ENCODE results near the gene CIPC.

The CIPC gene

GRCh38 chr14:77097700-77098528, at the start of gene CIPC:
TSS of gene CIPC (plus strand) at chr14:77098258. CDS start at chr14:77105709, 7,451 bp downstream.
- Histone ChIP-seq H3K27ac (ENCODE audit: low read depth, low read length) (peak within 1 kb of the TSS; percentile 99), H3K9me3 (ENCODE audit: control insufficient read depth in 5 of 5, low read length in 5 of 5) (no peaks in the 10 kb centered on the region), H3K4me3 (ENCODE audit: low read depth in 1 of 5, low read length in 5 of 5) (peak within 1 kb of the TSS; percentile 91 to 100 (median 99)), H3K27me3 (ENCODE audit: control insufficient read depth in 5 of 5, insufficient read depth in 4 of 5, low read length in 5 of 5) (no peaks in the 10 kb centered on the region), H3K9ac (ENCODE audit: low read length in 5 of 5) (peak within 1 kb of the TSS; percentile 93 to 100 (median 98)), H3K36me3 (ENCODE audit: control insufficient read depth in 5 of 5, insufficient read depth in 5 of 5, low read length in 5 of 5) (no peaks in the 10 kb centered on the region), H3K4me1 (ENCODE audit: control insufficient read depth in 5 of 5, insufficient read depth in 5 of 5, low read length in 5 of 5) (peaks cover 7 to 56% (median 55%) of the 10 kb centered on the region in 5 donors)

- Histone ChIP-seq H3K4me1 (ENCODE audit: control insufficient read depth in 5 of 5, insufficient read depth in 5 of 5, low read length in 5 of 5) (peaks cover 3 to 39% (median 35%) of the 10 kb centered on the region in 5 donors), H3K4me3 (ENCODE audit: low read depth in 1 of 5, low read length in 5 of 5) (peak overlapping the region in 1 of 5 donors; percentile 4), H3K9ac (ENCODE audit: low read length in 5 of 5) (peak overlapping the region in 1 of 5 donors; percentile 8), H3K27me3 (ENCODE audit: control insufficient read depth in 5 of 5, insufficient read depth in 4 of 5, low read length in 5 of 5) (no peaks in the 10 kb centered on the region), H3K36me3 (ENCODE audit: control insufficient read depth in 5 of 5, insufficient read depth in 5 of 5, low read length in 5 of 5) (no peaks in the 10 kb centered on the region), H3K27ac (ENCODE audit: low read depth, low read length) (peak overlapping the region; percentile 71), H3K9me3 (ENCODE audit: control insufficient read depth in 5 of 5, low read length in 5 of 5) (peaks cover 0 to 4% (median 3%) of the 10 kb centered on the region in 5 donors)
Measured at GRCh38 chr14:77051116-77051515, 46.9 kb upstream of the CIPC start.

- H3K36me3 ChIP-seq (ENCODE audit: control insufficient read depth in 5 of 5, insufficient read depth in 5 of 5, low read length in 5 of 5), result no peaks in the 10 kb centered on the region
- peaks cover 0 to 6% (median 6%) of the 10 kb centered on the region in 5 donors for H3K9me3 ChIP-seq (ENCODE audit: control insufficient read depth in 5 of 5, low read length in 5 of 5)
- peaks cover 3 to 32% (median 27%) of the 10 kb centered on the region in 5 donors for H3K4me1 ChIP-seq (ENCODE audit: control insufficient read depth in 5 of 5, insufficient read depth in 5 of 5, low read length in 5 of 5)
- peak overlapping the region; percentile 71 for H3K27ac ChIP-seq (ENCODE audit: low read depth, low read length)
- no peaks in the 10 kb centered on the region for H3K27me3 ChIP-seq (ENCODE audit: control insufficient read depth in 5 of 5, insufficient read depth in 4 of 5, low read length in 5 of 5)
- no peak overlapping the region for H3K4me3 ChIP-seq (ENCODE audit: low read depth in 1 of 5, low read length in 5 of 5)
- H3K9ac ChIP-seq (ENCODE audit: low read length in 5 of 5), result peak overlapping the region in 2 of 5 donors; percentile 10 to 35
Measured at GRCh38 chr14:77052281-77053044, 45.6 kb upstream of the CIPC start.

GRCh38 chr14:77053046-77053841, 44.8 kb upstream of the CIPC start:
- Histone ChIP-seq H3K27ac (ENCODE audit: low read depth, low read length) (peak overlapping the region; percentile 71), H3K9me3 (ENCODE audit: control insufficient read depth in 5 of 5, low read length in 5 of 5) (peaks cover 0 to 6% (median 6%) of the 10 kb centered on the region in 5 donors), H3K36me3 (ENCODE audit: control insufficient read depth in 5 of 5, insufficient read depth in 5 of 5, low read length in 5 of 5) (no peaks in the 10 kb centered on the region), H3K9ac (ENCODE audit: low read length in 5 of 5) (no peak overlapping the region), H3K4me3 (ENCODE audit: low read depth in 1 of 5, low read length in 5 of 5) (no peak overlapping the region), H3K4me1 (ENCODE audit: control insufficient read depth in 5 of 5, insufficient read depth in 5 of 5, low read length in 5 of 5) (peaks cover 3 to 33% (median 27%) of the 10 kb centered on the region in 5 donors), H3K27me3 (ENCODE audit: control insufficient read depth in 5 of 5, insufficient read depth in 4 of 5, low read length in 5 of 5) (no peaks in the 10 kb centered on the region)

GRCh38 chr14:77055306-77055705, 42.8 kb upstream of the CIPC start:
- Histone ChIP-seq H3K9ac (ENCODE audit: low read length in 5 of 5) (no peak overlapping the region), H3K36me3 (ENCODE audit: control insufficient read depth in 5 of 5, insufficient read depth in 5 of 5, low read length in 5 of 5) (no peaks in the 10 kb centered on the region), H3K9me3 (ENCODE audit: control insufficient read depth in 5 of 5, low read length in 5 of 5) (peaks cover 0 to 6% (median 6%) of the 10 kb centered on the region in 5 donors), H3K4me1 (ENCODE audit: control insufficient read depth in 5 of 5, insufficient read depth in 5 of 5, low read length in 5 of 5) (peaks cover 5 to 44% (median 33%) of the 10 kb centered on the region in 5 donors), H3K4me3 (ENCODE audit: low read depth in 1 of 5, low read length in 5 of 5) (no peak overlapping the region), H3K27me3 (ENCODE audit: control insufficient read depth in 5 of 5, insufficient read depth in 4 of 5, low read length in 5 of 5) (no peaks in the 10 kb centered on the region), H3K27ac (ENCODE audit: low read depth, low read length) (peak overlapping the region; percentile 23)

GRCh38 chr14:77055981-77056380, 42.1 kb upstream of the CIPC start:
- no peak overlapping the region for H3K27ac ChIP-seq (ENCODE audit: low read depth, low read length)
- no peak overlapping the region for H3K9ac ChIP-seq (ENCODE audit: low read length in 5 of 5)
- peaks cover 0 to 6% (median 6%) of the 10 kb centered on the region in 5 donors for H3K9me3 ChIP-seq (ENCODE audit: control insufficient read depth in 5 of 5, low read length in 5 of 5)

GRCh38 chr14:77058117-77058516, 39.9 kb upstream of the CIPC start:
- H3K4me3 ChIP-seq (ENCODE audit: low read depth in 1 of 5, low read length in 5 of 5), result no peak overlapping the region
- no peak overlapping the region for H3K27ac ChIP-seq (ENCODE audit: low read depth, low read length)
- peaks cover 0 to 6% (median 6%) of the 10 kb centered on the region in 5 donors for H3K9me3 ChIP-seq (ENCODE audit: control insufficient read depth in 5 of 5, low read length in 5 of 5)
- peaks cover 1 to 24% (median 12%) of the 10 kb centered on the region in 5 donors for H3K4me1 ChIP-seq (ENCODE audit: control insufficient read depth in 5 of 5, insufficient read depth in 5 of 5, low read length in 5 of 5)
- no peaks in the 10 kb centered on the region for H3K27me3 ChIP-seq (ENCODE audit: control insufficient read depth in 5 of 5, insufficient read depth in 4 of 5, low read length in 5 of 5)
- no peak overlapping the region for H3K9ac ChIP-seq (ENCODE audit: low read length in 5 of 5)
- no peaks in the 10 kb centered on the region for H3K36me3 ChIP-seq (ENCODE audit: control insufficient read depth in 5 of 5, insufficient read depth in 5 of 5, low read length in 5 of 5)

More at GRCh38 chr14:77055981-77056380, 42.1 kb upstream of the CIPC start:
- Histone ChIP-seq H3K36me3 (ENCODE audit: control insufficient read depth in 5 of 5, insufficient read depth in 5 of 5, low read length in 5 of 5) (no peaks in the 10 kb centered on the region), H3K4me3 (ENCODE audit: low read depth in 1 of 5, low read length in 5 of 5) (no peak overlapping the region), H3K4me1 (ENCODE audit: control insufficient read depth in 5 of 5, insufficient read depth in 5 of 5, low read length in 5 of 5) (peaks cover 5 to 39% (median 27%) of the 10 kb centered on the region in 5 donors), H3K27me3 (ENCODE audit: control insufficient read depth in 5 of 5, insufficient read depth in 4 of 5, low read length in 5 of 5) (no peaks in the 10 kb centered on the region)

- Histone ChIP-seq H3K9ac (ENCODE audit: low read length in 5 of 5) (no peak overlapping the region), H3K9me3 (ENCODE audit: control insufficient read depth in 5 of 5, low read length in 5 of 5) (peaks cover 0 to 6% (median 6%) of the 10 kb centered on the region in 5 donors), H3K36me3 (ENCODE audit: control insufficient read depth in 5 of 5, insufficient read depth in 5 of 5, low read length in 5 of 5) (no peaks in the 10 kb centered on the region), H3K4me1 (ENCODE audit: control insufficient read depth in 5 of 5, insufficient read depth in 5 of 5, low read length in 5 of 5) (peaks cover 0 to 26% (median 8%) of the 10 kb centered on the region in 5 donors), H3K4me3 (ENCODE audit: low read depth in 1 of 5, low read length in 5 of 5) (no peak overlapping the region), H3K27me3 (ENCODE audit: control insufficient read depth in 5 of 5, insufficient read depth in 4 of 5, low read length in 5 of 5) (no peaks in the 10 kb centered on the region), H3K27ac (ENCODE audit: low read depth, low read length) (no peak overlapping the region)
Measured at GRCh38 chr14:77058785-77059184, 39.3 kb upstream of the CIPC start.

GRCh38 chr14:77059276-77059915, 38.7 kb upstream of the CIPC start:
- Histone ChIP-seq H3K27ac (ENCODE audit: low read depth, low read length) (no peak overlapping the region), H3K4me1 (ENCODE audit: control insufficient read depth in 5 of 5, insufficient read depth in 5 of 5, low read length in 5 of 5) (peaks cover 0 to 30% (median 8%) of the 10 kb centered on the region in 5 donors), H3K36me3 (ENCODE audit: control insufficient read depth in 5 of 5, insufficient read depth in 5 of 5, low read length in 5 of 5) (no peaks in the 10 kb centered on the region), H3K4me3 (ENCODE audit: low read depth in 1 of 5, low read length in 5 of 5) (no peak overlapping the region), H3K27me3 (ENCODE audit: control insufficient read depth in 5 of 5, insufficient read depth in 4 of 5, low read length in 5 of 5) (no peaks in the 10 kb centered on the region), H3K9ac (ENCODE audit: low read length in 5 of 5) (no peak overlapping the region), H3K9me3 (ENCODE audit: control insufficient read depth in 5 of 5, low read length in 5 of 5) (peaks cover 0 to 6% (median 6%) of the 10 kb centered on the region in 5 donors)

Data from subcutaneous abdominal adipose tissue (tissue), 5 donors.